RPMI8226 (cell line): Measurements from ENCODE around the gene IL17RB.

ENCODE experiments used
- DNase-seq: peaks from one replicate; pipeline ENCODE4 v3.0.0-alpha.2; 2015

IL17RB gene

DNA sequence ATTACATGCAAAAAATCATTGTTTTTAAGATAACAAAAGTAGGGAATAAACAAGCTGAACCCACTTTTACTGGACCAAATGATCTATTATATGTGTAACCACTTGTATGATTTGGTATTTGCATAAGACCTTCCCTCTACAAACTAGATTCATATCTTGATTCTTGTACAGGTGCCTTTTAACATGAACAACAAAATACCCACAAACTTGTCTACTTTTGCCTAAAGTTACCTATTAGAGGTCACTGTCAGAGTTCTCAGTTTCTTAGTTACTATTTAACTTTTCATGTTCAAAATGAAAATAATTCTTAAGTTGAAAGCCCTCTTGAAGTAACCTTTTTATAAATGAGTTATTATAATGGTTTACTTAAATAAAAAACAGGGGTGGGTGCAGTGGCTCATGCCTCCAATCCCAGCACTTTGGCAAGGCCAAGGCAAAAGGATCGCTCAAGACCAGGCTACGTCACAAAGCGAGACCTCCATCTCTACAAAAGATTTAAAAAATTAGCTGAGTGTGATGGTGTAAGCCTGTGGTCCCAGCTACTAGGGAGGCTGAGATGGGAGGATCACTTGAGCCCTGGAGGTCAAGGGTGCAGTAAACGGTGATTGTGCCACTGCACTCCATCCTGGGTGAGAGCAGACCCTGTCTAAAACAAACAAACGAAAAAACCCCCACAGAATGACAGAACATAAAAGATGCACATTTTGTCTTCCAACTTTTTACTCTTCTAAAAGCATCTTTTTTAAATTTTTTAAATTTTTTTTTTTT lies 19.5 kb downstream of the IL17RB start:
- DNase-seq, result no peak

DNA sequence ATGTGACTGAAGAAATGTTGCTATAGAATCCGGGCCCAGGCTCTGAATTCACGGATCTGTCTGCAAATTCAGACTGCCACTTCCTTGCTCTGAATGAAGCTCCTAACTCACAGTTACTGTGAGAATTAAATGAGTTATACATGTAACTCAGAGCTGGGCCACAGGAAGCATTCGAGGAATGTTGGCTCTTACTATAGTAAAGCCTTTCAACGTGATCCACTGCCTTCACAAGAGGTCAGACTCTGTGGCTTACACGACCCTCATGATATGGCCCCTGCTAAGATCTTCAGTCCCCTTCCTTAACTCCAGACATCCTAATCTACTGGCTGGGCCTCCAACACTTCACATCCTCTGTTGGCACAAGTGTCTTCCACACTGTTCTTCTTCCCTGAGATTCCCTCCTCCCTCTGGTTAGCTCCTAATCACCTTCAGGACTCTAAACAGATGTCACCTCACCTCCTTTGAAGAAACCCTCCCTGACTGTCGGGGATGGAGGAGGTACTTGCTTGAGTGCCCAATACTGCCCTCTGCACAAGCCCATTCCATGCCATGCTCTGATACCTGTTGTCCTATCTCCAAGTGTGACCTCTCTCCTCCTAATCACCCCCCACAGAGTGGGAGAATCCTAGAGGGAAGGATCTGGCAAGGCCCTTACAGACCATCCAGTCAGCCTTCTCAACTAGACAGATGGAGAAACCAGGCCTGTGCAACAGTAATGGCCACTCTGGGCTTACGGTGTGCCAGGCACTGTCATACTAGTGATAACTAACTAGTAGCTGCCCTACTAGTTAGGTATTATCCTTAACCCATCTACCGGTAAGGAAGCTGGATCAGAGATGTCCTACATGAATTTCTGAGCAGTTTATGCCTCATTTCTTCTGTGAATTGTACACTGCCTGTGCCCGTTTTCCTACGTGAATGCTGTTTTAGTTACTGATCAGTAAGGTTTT lies 34.3 kb downstream of the IL17RB start:
- DNase-seq, result no peak

DNA sequence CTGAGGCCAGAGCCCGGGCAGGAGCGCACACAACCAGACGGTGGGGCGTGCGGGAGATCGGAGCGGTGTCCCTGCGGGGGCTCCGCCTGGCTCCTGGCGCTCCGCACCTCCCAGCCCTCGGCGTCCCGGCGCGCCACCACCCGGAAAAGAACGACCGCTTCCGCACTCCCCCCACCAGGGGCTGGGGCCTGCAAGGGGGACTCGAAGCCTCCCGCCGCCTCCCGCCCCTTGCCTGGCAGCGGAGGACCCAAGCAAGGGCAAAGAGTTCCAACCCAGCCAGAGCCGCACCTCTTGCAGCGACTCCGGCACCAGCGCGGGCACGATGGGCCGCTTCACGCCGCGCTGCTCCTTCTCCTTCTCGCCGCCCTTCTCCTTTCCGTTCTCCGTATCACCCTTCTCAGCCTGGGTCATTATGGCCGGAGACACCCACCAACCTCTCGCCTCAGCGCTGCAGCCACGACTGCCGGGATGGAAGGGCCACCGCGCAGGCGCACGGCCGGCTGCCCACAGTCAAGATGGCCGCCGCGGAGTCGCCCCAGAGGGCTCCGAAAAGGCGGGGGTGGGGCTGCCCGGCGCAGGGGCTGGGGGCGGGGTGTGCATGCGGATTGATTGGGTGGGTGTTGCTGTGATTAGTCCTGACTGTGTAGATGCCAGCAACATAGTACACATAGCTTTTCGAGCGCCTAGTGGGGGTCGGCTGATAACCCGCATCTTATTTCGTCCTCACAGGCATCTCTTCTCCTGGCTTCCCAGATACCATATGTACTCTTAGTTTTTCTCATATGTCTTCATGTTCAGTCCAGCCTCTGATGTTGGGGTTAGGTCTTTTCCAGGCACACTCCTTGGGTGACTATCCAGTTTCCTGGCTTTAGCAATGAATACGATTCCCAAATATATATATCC lies 35.6 kb downstream of the IL17RB start, which contains the start of gene ACTR8:
ACTR8 (minus strand) TSS at position 462 of the 903 bp plus-strand sequence; CDS start at position 411, 51 bp downstream.
- DNase-seq, result peak; percentile 85

DNA sequence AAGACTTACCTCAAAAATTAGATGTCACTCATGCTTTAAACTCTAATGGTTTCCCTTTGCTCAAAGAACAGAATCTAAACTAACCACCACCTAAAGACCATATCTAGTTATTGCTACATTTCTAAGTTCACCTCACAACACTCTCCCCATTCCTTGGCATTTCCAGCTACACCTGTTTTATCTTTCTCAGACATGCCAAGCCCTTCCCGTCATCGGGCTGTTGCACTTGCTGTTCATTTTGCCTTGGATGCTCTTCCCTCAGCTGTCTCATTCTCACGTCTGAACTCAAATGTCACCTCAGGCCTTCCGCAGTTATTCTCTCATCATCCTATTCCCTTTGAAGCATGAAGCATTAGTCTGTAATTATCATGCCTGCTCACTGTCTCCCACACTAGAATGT lies 36.6 kb downstream of the IL17RB start:
- DNase-seq, result no peak

DNA sequence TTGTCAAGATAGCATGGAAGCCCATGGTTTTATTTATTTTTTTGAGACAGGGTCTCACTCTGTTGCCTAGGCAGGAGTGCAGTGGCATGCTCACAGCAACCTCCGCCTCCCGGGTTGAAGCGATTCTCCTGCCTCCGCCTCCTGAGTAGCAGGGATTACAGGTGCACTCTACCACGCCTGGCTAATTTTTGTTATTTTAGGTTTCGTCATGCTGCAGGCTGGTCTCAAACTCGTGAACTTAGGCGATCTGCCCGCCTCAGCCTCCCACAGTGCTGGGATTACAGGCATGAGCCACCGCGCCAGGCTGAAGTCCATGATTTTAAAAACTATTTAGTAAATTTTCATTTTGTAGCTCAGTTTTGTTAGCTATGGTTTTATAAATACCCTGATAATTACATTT lies 38.3 kb downstream of the IL17RB start:
- no peak for DNase-seq

DNA sequence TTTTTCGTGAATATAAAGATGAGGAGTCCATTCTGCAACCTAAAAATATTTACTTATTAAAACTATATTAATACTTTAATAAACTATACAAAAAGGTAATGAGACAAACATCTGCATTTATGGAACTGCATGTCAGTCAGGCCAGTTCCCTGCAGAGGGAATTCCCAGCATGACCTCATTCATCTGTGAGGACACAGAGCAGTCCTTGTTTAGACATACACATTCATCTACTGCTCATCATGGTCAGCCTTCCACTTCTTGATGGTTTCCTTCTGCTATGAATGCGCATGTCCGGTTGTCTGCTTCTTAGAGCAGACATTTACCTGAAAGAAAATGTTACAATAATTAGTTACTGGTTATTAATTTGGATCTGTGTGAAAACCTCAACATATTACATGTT lies 38.9 kb downstream of the IL17RB start:
- DNase-seq, result no peak

DNA sequence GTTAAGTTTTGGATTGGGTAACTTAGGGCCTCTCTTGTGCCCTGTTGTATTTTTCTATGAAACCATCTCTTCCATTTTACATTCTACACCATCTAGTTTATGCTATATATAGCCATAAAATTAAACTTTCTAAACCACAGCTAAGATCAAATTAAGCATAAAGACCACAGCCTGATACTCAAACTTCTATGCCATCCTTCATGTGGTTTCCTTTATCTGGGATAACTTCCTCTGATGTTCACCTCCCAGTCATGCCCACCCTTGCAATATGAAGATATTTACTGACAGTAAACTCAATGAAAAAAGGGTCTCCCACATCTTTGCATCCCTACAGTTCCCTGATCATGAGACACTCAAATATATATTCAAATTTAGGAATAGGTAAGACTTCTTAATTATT lies 41.1 kb downstream of the IL17RB start:
- no peak for DNase-seq

DNA sequence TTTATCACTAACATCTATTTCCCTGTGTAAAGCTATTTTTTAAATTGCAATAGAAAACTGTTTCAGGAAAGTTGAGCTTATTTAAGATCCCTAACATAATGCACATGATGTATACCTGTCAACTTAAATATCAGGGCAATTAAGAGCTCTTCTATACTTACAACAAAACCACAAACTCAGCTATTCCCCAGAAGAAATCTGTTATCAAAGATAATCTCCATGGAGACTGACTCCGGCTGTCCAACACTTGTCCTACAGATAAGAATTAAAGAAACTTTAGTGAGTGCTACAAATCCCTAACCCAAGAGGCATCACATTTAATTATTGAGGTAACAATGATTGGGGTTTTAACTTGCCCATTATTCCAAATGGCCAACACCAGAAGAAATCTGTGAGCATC lies 41.9 kb downstream of the IL17RB start:
- DNase-seq, result no peak

DNA sequence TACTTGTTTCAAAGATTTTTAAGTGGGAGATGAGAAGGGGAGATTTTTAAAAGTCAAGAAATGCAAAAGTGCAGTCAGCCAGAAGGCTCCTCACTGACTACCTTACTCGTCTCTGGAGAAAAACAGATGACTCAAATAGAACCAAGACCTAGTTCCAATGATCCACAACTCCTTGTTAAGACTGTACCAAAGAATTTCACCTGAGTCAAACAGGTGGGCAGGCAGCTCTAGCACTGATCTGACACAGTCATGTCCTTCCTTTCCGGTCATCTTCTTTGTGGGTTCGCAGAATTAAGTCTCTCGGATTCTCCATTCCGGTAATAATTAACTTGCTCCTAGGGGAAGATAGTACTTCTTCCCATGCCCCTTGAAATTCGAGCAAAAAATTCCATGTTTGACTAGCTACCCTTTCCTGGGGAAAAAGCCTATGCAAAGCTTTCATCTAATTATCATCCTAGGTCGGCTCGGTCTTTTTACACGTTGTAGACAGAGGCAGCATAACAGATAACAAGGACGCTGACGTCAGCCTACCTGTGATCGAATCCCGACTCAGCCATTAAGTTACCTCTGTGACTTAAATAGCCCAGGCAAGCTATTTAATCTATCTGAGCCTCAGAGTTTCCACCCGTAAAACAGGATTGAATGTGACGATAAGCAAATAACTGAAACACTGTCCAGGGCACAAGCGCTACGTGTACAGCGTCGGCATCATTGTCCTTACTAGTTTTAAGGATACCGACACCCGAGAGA lies 44.5 kb downstream of the IL17RB start:
- DNase-seq, result peak; percentile 62

DNA sequence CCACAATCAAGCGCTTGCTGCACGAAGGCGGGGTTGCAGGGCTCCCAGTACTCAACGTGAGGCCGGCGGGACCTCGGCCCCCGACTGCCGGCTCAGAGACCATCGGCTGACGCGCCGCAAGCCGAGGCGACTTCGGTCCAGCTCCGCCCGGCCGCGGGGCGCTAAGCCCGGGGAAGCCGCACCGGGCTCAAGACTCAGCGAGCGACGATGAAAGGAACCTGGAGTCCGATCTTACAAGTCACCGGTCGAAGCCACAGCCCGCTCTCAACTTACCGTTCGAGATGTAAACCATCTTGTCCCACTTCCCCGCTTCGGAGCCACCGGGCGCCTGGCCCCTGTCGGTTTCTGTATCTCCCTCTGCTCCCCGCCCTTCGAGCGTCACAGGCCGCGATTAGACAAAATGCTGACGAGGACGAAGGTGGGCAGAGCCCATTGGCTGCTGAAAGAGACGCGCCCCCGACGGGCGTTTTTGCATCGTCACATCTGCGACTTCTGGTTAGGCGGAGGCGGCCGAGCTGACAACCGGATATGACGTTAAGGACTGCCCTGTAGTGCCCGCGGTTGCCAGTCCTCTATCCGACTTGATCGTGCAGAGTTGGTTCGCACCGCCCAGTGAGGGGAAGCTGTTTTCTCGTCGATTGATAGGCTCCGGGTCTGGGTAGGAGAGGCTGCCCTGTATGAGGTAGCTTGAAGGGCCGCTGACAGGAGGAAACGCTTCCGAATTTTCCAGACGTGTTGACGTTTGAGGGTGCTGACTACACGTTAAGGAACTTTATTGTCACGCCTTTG lies 45.3 kb downstream of the IL17RB start, which contains the start of gene SELENOK:
SELENOK (minus strand) TSS at position 363 of the 789 bp plus-strand sequence.
- DNase-seq, result peak; percentile 100

DNA sequence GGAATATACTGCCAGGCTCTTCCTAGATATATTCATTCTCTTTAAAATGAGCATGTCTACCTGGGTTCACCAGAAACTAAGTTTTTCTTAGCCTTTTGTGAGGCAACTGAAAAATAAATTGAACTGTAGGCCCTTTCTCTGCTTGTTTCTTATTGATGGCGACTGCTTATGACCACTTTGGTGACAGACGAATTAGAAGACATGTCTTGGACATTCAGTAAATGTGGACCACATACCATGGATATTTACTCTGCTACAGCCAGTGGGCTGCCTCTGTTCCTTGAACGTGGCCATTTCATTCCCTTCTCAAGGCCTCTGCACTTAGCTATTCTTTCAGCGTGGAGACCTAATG lies 45.9 kb downstream of the IL17RB start:
- DNase-seq, result no peak

DNA sequence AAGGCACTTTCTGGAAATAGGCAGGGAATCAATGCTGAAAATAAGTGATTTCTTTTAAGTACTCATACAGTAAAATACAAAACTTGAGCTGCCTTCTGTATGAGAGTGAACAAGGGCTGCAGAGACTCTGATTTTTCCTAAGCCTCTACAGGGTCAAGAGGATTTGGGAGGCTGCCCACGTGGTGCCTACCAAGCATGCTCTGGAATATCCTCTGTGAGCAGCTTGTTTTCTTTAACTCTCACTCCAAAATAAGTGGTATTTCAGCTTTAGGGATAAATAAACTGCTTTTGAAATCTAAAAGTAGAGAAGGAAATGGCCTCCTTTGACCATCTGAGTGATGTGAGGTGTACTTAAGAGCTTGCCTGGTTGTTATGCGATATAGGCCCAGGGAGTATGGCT lies 53.4 kb downstream of the IL17RB start:
- DNase-seq, result no peak

DNA sequence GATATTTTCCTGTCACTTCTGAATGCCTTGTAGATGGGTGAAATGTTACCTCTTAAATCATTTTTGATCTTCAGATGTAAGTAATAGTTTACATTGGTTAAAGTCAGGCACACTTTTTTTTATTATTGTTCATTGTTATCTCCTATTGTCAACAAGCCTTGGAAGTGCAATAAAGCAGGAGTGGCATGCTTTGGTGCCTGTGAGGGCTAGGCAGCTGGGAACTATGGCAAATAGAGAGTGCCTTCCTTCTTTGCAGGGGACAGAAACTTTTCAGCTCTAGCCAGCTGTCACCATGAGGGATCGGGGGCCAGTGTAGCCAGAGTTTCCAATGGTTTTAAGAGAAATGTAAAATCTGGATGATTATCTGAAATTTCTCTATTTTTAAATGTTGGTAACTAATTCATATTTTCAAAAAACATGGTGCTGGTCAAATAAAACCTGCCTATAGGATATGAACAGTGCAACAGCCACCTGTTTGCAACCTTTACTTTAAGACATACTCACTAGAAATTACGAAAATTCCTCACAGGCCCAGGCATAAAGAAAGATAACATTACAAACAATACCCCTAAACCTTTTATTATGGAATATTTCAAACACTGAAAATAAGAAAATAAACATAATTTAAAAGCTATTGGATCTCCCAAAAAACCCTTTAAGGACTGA lies 54.4 kb downstream of the IL17RB start:
- DNase-seq, result no peak

DNA sequence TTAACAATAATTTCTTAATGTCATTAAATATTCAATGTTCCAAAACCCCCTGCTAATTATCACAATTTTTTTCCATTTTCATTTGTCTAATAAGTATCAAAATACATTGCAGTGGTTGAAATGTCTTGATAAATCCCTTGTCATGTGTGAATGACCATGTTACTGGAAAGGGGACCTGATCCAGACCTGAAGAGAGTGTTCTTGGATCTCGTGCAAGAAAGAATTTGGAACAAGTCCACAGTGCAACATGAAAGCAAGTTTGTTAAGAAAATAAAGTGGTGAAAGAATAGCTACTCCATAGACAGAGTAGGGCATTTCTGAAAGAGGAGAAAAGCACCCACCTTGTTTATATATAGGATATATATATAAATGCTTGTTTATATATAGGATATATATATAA lies 55.7 kb downstream of the IL17RB start:
- no peak for DNase-seq

DNA sequence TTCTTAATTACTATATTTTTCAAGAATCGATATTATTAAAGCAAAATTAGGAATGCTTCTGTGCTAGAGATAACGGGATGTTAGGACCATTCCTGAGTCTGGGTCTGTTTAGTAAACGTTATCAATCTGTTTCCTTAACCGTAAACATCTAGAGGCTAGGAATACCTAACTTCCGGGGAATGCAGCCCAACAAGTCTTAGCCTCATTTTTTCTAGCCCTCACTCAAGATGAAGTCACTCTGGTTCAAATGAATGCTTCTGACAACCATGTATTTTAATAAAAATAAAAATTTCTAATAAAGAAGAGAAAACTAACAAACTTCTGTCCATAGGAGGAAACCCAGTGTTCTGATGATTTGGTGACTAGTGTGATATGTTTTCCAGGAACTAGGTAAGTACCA lies 56.3 kb downstream of the IL17RB start:
- no peak for DNase-seq

DNA sequence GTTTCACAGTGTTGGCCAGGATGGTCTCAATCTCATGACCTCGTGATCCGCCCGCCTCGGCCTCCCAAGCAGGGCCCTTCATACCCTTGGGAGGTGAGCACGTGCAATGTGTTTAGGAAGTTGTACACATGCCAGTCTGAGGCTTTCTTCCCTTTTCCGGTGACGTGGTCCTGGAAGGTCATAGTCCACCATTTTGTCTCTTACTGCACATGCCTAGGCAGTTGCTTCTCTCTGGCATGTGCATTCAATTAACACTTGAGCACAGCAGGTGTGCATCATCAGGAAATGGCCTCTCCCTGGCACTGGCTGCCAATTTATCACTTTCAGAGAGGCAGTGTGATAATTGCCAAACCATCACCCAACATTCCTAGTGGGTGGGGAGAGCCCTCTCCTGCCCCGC lies 67.0 kb downstream of the IL17RB start:
- DNase-seq, result no peak
